ENCODE data around the gene MLST8.

DNA sequence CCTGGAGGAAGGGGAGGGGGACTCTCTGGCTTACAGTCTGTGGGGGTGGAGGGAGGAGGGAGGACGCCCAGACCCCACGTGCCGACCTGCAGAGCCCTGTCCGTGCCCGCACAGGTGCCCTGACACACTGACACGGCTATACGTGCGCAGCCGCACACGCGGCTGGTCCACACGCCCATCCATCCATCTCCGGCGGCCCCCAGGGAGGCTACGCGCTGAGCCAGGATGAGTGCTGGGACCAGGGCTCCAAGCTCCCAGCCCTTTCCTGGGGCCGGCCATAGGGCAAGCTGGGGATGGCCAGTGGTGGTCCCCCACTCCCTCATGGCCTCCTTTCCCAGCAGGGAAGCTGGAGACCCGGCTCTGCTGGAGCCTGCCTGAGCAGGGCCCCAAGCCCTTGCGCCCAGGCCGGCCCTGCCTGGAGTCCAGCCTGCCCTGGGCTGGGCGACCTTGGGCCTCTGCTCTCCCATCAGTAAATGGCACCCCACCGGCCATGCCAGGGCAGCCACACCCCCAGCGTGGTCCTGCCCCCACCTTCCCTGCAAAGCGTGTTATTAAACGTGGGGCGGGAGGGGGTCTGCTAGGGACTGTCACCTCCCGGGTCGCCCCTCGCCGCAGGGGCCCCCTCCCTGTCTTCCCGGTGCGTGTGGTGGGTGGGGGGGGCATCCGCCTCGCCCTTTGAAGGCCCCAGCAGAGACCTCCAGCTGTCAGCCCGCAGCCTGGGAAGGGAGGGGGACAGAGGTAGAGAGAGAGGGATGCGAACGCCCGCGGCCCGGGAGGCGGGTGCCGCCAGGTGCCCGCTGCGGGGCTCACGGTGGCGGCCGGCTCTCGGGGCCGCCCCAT lies 9.7 kb upstream of the MLST8 start:
- TF ChIP-seq, protein P1, sequence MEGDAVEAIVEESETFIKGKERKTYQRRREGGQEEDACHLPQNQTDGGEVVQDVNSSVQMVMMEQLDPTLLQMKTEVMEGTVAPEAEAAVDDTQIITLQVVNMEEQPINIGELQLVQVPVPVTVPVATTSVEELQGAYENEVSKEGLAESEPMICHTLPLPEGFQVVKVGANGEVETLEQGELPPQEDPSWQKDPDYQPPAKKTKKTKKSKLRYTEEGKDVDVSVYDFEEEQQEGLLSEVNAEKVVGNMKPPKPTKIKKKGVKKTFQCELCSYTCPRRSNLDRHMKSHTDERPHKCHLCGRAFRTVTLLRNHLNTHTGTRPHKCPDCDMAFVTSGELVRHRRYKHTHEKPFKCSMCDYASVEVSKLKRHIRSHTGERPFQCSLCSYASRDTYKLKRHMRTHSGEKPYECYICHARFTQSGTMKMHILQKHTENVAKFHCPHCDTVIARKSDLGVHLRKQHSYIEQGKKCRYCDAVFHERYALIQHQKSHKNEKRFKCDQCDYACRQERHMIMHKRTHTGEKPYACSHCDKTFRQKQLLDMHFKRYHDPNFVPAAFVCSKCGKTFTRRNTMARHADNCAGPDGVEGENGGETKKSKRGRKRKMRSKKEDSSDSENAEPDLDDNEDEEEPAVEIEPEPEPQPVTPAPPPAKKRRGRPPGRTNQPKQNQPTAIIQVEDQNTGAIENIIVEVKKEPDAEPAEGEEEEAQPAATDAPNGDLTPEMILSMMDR (IDR thresholded peaks at IDR 0.05): no peak
- TF ChIP-seq POLR2A (IDR thresholded peaks at IDR 0.05): no peak

All from body of pancreas (tissue), 4 donors.